Activated naive CD4-positive, alpha-beta T cell treated with anti-CD3 and anti-CD28 coated beads, Interleukin-2, amount 50 U/mL, for 72 hours (primary cell): ENCODE data around the gene C1QTNF12. TPM values are rescaled to one million over a fixed set of nuclear protein-coding genes. Genes with fewer than 3 reads are reported as not detected.
A peak's percentile ranks its signal among the peaks of the same experiment; 100 is the strongest.

Experiments
- ATAC-seq, 2 donors: fragments of 150-1000 bp; cut with Tn5 transposase; 2 replicates each; pipeline ENCODE4 v1.10.0; 2021; ENCODE audit warnings: mild to moderate bottlenecking in 2 of 2, moderate library complexity in 2 of 2
- DNase-seq, 2 donors: peaks; one replicate each; pipeline ENCODE4 v3.0.0; 2021 to 2022; ENCODE audit warnings: low spot score in 2 of 2
- H3K27ac Mint-ChIP-seq, 2 donors: one replicate each; pipeline ENCODE4 v1.8.0; 2022; ENCODE audit warnings: mild to moderate bottlenecking in 2 of 2, mixed read lengths in 2 of 2
- H3K36me3 Mint-ChIP-seq, 2 donors: one replicate each; pipeline ENCODE4 v1.8.0; 2022; ENCODE audit warnings: mixed read lengths in 2 of 2
- H3K9me3 Mint-ChIP-seq, 2 donors: one replicate each; pipeline ENCODE4 v1.8.0; 2022; ENCODE audit warnings: mixed read lengths in 2 of 2
- total RNA-seq, 2 donors: library from RNA; stranded (reverse); gene quantifications; one replicate each; pipeline ENCODE4 v1.2.3, GENCODE V29; 2022

C1QTNF12 gene
- total RNA-seq, 2 donors from 2014 or later, result 4.0 to 17.7 TPM

- H3K36me3 Mint-ChIP-seq, result peaks cover 3 to 8% of the 10 kb centered on the region in 2 donors
- DNase-seq, result no peak
- H3K27ac Mint-ChIP-seq, result peak overlapping the region; percentile 65 to 74
- ATAC-seq, result no peak
- no peaks in the 10 kb centered on the region for H3K9me3 Mint-ChIP-seq
Measured at GRCh38 chr1:1215080-1215676, 31.3 kb downstream of the C1QTNF12 start.

DNA sequence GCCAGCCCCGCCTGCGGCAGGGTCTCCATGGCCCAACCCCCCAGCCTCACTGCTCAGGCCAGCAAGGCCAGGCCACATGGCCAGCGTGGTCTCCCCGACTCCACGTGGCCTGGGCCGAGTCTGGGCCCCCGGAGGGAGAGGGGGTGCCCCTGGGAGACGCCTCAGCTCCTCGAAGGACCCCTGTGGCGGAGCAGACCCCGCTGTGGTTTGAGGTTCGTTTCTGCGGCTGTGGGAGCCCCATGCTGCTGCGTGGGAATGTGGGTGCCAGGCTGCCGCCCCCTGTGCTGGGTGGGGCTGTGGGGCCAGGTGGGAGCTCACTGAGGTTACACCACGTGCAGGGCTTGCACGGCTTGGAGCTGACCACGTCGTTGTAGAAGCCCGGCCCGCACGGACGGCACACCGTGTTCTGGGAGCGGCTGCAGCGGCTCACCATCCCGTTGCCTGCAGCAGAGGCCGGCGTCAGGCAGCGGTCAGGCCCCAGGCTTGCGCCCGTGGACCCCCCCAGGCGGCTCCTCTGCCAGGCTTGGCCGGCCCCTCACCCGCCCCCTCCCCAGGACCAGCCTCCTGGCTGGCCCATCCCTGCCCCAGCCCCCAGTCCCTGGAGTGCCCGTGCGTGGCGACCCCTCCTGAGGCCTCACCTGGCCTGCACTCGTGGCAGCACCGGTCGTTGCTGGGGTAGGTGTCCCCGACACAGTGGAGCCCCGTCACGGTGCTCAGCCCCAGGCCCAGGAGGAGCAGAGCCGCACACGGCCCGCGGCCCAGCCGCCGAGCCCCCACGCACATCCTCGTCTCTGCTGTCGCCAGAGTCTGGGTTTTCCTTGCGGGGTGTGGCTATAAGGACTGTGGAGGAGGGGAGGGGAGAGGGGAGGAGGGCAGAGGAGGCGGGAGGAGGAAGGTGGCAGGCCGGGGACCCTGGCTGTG lies 32.9 kb downstream of the C1QTNF12 start, which contains the start of gene TNFRSF4:
Gene TNFRSF4 (minus strand): TSS at position 809 of the 921 bp plus-strand sequence. CDS start 26 bp downstream, at position 783.
- H3K36me3 Mint-ChIP-seq, result peaks cover 7 to 8% of the 10 kb centered on the region in 2 donors

GRCh38 chr1:1212780-1213344 lies 33.7 kb downstream of the C1QTNF12 start:
- no peaks in the 10 kb centered on the region for H3K9me3 Mint-ChIP-seq
- peak overlapping the region in 1 of 2 donors; percentile 65 for H3K27ac Mint-ChIP-seq
- peak in 1 of 2 donors; percentile 41 for ATAC-seq
- peaks cover 7 to 8% of the 10 kb centered on the region in 2 donors for H3K36me3 Mint-ChIP-seq
- peak in 1 of 2 donors; percentile 84 for DNase-seq

More for the DNA sequence above, 32.9 kb downstream of the C1QTNF12 start, which contains the start of gene TNFRSF4:
- peak within 1 kb of the TSS; percentile 65 to 74 for H3K27ac Mint-ChIP-seq
- ATAC-seq (peak; percentile 25 to 28), DNase-seq (no peak)
- H3K9me3 Mint-ChIP-seq, result no peaks in the 10 kb centered on the region

GRCh38 chr1:1211541-1212441 lies 34.7 kb downstream of the C1QTNF12 start:
- Mint-ChIP-seq H3K27ac (peak overlapping the region; percentile 85 to 91), H3K36me3 (peaks cover 5 to 7% of the 10 kb centered on the region in 2 donors), H3K9me3 (no peaks in the 10 kb centered on the region)
- ATAC-seq (no peak), DNase-seq (peak in 1 of 2 donors; percentile 55)

- H3K9me3 Mint-ChIP-seq, result no peaks in the 10 kb centered on the region
- ATAC-seq (no peak), DNase-seq (peak in 1 of 2 donors; percentile 55)
- peak overlapping the region in 1 of 2 donors; percentile 91 for H3K27ac Mint-ChIP-seq
- H3K36me3 Mint-ChIP-seq, result peaks cover 0 to 7% of the 10 kb centered on the region in 2 donors
Measured at GRCh38 chr1:1210726-1211540, 35.6 kb downstream of the C1QTNF12 start.

DNA sequence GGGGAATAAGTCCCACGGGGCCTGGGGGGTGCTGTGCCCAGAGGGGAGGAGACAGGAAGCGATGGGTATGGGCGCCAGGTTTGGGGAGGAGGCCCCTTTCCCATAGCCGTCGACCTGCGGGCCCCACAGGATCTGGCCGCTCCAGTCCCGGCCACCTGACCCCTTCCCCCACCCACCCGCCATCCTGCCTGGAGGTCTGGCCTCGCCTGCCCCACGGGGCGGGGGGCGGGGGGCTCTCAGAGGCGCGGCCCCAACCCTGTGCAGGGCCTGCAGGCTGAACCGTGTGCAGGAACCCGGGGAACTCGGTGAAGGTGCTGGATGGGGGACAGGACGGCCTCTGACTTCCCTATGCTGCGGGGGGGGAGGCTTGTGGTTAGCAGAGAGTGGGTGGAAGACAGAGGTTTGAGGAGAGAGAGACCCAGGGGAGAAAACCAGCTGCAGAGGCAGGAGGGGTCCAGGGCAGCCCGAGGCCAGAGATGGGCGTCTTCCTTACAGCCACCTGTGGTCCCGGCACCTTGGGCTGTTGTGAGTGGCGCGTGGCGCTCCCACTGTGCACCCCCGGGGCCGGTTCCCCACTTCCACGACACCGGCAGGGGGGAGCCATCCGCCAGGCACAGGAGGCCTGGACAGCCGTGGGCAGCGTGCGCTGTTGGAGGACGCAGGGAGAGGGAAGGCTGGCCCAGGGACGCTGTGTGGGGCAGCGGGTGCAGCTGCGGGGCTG lies 37.6 kb downstream of the C1QTNF12 start:
- Mint-ChIP-seq H3K9me3 (no peaks in the 10 kb centered on the region), H3K27ac (peak overlapping the region; percentile 40 to 91), H3K36me3 (peaks cover 0 to 7% of the 10 kb centered on the region in 2 donors)
- DNase-seq (peak in 1 of 2 donors; percentile 67), ATAC-seq (peak; percentile 3 to 14)

- peaks cover 0 to 7% of the 10 kb centered on the region in 2 donors for H3K36me3 Mint-ChIP-seq
- DNase-seq (no peak), ATAC-seq (no peak)
- peak overlapping the region in 1 of 2 donors; percentile 91 for H3K27ac Mint-ChIP-seq
- H3K9me3 Mint-ChIP-seq, result no peaks in the 10 kb centered on the region
Measured at GRCh38 chr1:1207571-1207892, 39.0 kb downstream of the C1QTNF12 start.

DNA sequence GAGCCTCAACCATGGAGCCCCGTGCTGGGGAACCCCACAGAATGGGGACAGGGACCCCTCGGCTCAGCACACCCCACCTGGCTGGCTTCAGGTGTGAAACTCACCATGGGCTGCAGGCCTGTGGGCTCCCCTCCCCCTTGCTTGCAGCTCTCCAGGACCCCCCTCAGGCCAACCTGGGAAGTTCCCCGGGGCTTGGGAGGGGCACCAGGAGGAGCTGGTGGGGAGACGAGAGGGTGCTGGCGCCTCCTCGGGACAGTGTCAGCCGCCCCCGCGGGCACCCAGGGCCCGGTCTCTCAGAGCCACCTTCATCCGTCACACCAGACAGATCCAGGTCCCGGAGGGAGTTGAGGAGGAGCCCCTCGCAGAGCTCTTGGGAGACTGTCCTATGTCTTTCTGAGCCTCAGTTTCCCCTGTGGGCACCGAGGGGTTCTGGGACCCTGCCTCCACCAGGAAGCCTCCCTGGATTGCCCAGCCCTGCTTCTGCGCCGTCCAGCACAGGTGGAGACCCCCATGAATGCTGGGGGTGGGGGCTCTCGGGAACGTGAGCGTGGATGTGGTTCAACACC lies 39.5 kb downstream of the C1QTNF12 start:
- ATAC-seq (no peak), DNase-seq (peak in 1 of 2 donors; percentile 60)
- H3K27ac Mint-ChIP-seq, result peak overlapping the region; percentile 78 to 93
- peaks cover 0 to 7% of the 10 kb centered on the region in 2 donors for H3K36me3 Mint-ChIP-seq
- no peaks in the 10 kb centered on the region for H3K9me3 Mint-ChIP-seq

GRCh38 chr1:1206376-1206965 lies 40.1 kb downstream of the C1QTNF12 start, which contains the start of gene TNFRSF18:
TSS of gene TNFRSF18 (minus strand) at chr1:1206592. CDS start at chr1:1206571, 21 bp downstream.
- DNase-seq (peak; percentile 57 to 80), ATAC-seq (peak; percentile 29 to 35)
- Mint-ChIP-seq H3K9me3 (no peaks in the 10 kb centered on the region), H3K36me3 (peaks cover 0 to 7% of the 10 kb centered on the region in 2 donors), H3K27ac (peak within 1 kb of the TSS; percentile 91 to 93)

- Mint-ChIP-seq H3K36me3 (peaks cover 0 to 7% of the 10 kb centered on the region in 2 donors), H3K27ac (peak overlapping the region in 1 of 2 donors; percentile 78), H3K9me3 (no peaks in the 10 kb centered on the region)
- peak; percentile 7 to 61 for DNase-seq
- ATAC-seq, result no peak
Measured at GRCh38 chr1:1205769-1206375, 40.6 kb downstream of the C1QTNF12 start.

DNA sequence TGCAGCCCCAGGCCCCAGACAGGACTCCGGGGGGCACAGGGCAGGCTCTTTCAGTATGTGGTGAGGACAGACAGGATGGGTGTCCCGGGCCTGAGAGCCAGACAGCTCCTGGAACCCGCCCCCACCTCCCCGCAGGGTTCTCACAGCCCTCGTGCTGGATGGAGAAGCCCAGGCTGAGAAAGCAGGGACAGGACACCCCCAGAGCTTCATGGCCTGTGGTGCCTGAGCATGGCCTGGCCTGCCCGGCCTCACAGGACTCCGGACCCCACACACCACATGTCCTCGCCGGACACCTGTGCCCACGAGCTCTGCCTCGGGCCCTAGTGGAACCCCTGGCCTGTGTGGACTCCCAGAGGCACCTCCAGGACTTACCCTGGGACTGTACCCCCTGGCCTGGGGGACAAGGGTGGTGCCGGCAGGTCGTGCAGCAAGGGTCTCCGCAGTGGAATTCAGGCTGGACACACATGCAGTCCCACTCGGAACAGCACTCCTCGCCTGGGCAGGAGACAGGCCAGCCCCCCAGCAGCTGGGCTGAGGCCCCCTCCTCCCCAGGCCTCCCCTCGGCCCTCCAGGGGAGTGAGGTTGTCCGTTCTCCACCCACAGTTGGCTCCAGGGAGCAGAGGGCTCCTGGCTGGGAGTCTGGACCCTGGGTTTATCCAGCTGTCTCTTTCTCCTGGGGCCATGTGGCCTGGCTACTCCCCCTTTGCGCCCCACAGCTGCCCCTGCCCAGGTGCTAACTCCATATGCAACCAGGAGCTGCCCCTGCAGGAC lies 41.3 kb downstream of the C1QTNF12 start:
- Mint-ChIP-seq H3K9me3 (no peaks in the 10 kb centered on the region), H3K27ac (peak overlapping the region in 1 of 2 donors; percentile 78), H3K36me3 (peaks cover 0 to 4% of the 10 kb centered on the region in 2 donors)
- DNase-seq (peak in 1 of 2 donors; percentile 55), ATAC-seq (no peak)

- DNase-seq, result peak in 1 of 2 donors; percentile 56
- H3K27ac Mint-ChIP-seq, result peak overlapping the region in 1 of 2 donors; percentile 35
Measured at GRCh38 chr1:1204425-1204920, 42.0 kb downstream of the C1QTNF12 start.

More at GRCh38 chr1:1204425-1204920, 42.0 kb downstream of the C1QTNF12 start:
- no peak for ATAC-seq
- Mint-ChIP-seq H3K36me3 (no peaks in the 10 kb centered on the region), H3K9me3 (no peaks in the 10 kb centered on the region)
